Epidermal melanocyte (primary cell): ENCODE data around the gene HLX.

Experiments used
- DNase-seq: peaks from one replicate; pipeline ENCODE4 v3.0.0; 2011; ENCODE audit warnings: low spot score; ENCODE audit not compliant: insufficient read length

Gene HLX

DNA sequence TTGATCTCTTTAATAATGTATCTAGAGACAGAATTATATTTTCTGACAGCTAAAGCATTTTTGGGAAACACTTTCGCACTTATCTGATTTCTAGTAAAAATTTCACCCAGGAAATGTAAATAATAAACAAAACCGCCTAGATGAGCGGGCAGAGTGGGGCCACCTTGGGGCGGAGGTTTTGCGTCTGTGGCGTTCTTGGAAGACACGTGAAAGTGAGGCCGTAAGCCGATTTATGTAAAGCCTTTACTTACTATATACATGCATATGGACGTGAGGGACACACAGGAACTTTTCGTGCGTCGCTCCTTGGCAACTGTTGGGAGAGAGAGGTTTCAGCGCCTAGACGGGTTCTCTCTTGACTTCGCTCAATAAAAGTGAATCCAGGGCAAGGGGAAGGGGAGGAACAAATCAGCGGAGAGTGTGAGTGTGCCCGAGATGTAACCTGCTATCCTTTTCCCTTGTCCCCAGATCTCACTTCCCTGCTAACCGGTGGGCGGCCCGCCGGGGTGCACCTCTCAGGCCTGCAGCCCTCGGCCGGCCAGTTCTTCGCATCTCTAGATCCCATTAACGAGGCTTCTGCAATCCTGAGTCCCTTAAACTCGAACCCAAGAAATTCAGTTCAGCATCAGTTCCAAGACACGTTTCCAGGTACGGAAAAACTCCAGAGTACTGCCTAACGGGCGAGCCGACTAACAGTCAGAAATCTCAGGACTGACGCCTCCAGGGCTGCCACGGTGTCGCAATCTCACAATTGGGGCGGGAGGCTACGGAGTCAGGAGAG lies 1.7 kb downstream of the HLX start:
- DNase-seq: no peak

DNA sequence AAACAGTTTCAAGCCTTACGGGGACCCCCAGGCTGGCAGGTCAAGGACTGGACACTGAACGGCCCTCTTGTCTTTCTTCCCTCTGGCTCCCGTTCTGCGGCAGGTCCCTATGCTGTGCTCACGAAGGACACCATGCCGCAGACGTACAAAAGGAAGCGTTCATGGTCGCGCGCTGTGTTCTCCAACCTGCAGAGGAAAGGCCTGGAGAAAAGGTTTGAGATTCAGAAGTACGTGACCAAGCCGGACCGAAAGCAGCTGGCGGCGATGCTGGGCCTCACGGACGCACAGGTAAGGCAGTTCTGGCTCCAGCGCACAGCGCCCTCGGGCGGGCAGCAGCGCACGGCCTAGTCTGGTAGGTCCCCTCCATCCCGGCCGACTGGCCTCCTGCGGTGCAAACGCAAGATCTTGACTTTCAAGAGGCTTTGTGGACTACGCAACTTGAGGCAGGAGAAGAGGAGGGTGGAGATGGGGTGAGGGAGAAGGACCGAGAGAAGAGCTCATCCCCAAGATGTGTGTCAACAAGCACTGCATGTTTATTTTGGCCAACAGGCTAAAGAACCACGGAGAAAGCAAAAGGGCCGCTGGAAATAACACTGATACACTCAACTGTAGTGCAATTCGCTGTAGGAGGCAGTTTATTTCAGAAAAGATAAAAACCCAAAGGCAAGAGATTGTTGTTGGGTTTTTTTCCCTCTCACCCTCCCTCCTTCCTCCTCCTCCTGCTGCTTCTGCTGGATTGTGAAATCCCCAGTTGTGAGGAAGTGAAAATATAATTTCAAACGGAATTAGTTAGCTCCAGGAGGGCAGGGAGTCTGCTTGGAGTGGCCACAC lies 3.0 kb downstream of the HLX start:
- no peak for DNase-seq

GRCh38 chr1:220884109-220884980 lies 5.1 kb downstream of the HLX start:
- no peak for DNase-seq

- no peak for DNase-seq
Observed at GRCh38 chr1:220884981-220885918, 6.0 kb downstream of the HLX start.

GRCh38 chr1:220885971-220886370 lies 6.7 kb downstream of the HLX start:
- DNase-seq: no peak

GRCh38 chr1:220886470-220887201 lies 7.4 kb downstream of the HLX start:
- no peak for DNase-seq

GRCh38 chr1:220887202-220887519 lies 7.9 kb downstream of the HLX start:
- DNase-seq: no peak

- no peak for DNase-seq
Observed at GRCh38 chr1:220887520-220888416, 8.5 kb downstream of the HLX start.

- DNase-seq: no peak
Observed at GRCh38 chr1:220888417-220888986, 9.3 kb downstream of the HLX start.

DNA sequence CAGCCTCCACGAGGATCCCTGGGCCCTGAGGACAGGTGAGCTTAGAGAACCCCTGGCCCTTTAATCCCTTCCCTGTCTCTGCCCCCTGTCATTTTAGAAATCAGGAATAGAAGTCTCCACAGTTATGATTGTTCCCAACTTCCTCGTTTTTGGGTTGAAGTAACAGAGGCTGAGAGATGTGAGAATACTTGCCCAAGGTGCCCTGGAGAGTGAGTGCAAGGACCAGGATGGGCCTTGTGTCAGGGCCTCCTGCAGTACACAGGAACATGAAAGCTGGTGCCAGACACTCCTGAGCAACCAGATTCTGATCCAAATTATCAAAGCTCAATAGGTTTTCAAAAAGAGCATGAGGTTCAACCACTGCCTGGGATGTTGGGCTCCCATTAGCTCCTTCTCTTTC lies 10.1 kb downstream of the HLX start:
- no peak for DNase-seq

- no peak for DNase-seq
Observed at GRCh38 chr1:220889848-220890287, 10.6 kb downstream of the HLX start.

DNA sequence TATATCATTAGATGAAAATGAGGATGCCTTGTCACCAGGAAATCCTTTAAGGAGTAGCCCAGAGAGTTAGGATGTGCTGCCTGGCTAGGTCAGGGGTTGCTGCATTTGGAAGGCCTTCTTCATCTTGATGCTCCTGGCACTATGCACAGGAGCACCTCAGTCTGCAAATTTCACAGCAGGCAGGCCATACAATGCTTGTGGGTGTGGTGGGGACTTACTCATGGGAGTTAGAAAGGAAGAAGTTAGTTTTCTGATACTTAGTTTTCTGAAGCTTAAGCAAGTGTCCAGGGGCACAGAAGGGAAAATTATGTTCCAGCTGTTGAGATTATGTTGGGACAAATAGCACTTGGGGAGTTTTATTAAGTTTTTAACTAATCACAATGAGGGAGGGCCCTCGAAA lies 11.4 kb downstream of the HLX start:
- DNase-seq: no peak

GRCh38 chr1:220891224-220892085 lies 12.2 kb downstream of the HLX start:
- DNase-seq: no peak

DNA sequence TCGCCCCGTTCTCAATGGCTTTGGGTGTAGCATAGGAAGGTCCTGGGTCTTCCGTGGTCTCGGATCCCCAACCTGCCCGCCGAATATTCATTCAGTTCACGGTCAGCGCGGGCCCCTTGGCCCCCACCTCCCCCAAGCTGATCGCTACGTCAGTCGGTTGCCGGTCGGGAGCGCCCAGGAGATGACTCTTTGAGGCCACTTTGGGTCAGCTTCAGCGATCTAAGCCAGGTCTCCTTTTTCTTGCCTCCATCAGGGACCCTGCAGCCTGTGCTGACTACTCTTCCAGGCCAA lies 12.8 kb downstream of the HLX start:
- no peak for DNase-seq

DNA sequence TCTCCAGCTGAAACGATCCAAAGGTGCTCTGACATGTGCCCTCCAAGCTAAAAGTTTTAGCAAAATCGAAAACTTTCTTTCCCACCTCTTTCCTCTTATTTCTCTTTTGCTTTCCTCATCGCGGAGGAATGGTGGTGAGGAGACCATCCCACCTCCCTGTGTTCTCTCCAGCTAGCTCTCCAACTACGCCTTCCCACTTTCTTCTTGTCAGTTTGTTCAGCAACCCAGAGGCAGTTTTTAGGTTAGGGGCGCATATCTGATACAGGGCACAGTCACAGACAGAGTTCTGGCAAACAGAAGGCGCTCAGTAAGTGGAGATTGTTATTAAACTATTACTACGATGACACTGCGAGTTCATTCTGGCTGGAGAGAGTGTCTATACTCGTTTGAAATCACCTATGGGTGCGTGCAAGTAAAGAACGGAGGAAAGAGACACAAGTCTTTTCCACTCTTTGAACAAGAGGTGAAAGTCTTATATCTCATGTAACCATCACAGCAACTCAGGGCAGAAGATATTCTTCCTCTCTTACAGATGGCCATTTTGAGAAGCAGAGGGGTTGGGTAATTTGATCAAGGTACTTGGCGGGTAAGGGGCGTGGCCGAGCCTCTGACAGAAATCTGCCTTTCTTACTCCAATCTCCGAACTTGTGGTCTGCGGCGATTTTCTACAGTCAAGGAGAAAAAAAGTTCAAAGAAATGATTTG lies 13.9 kb downstream of the HLX start:
- no peak for DNase-seq

- no peak for DNase-seq
Observed at GRCh38 chr1:220893701-220894024, 14.4 kb downstream of the HLX start.
